Measurements from ENCODE around the gene GALNTL6.

GALNTL6 gene

DNA sequence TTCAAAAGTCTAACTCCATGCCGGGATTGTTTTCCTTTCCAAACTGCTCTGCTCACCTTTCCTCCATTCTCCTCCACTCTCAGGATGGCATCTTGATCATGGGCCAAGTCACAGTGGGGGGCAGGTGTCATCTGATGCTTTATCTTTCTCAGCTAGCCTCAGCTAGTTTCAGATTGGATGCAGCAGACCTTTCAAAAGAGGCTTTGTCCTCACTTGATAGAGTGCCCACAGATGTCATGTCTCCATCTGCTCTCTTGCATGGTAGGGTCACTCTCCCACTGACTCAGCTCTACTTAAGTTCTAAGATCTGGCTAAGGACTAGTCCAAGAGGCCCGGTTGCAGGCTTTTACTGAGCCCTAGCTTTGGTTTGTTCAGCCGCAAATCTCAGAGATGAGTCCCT, 1013.7 kb downstream of the GALNTL6 start:
- H3K4me3 ChIP-seq (replicated peaks; ENCODE audit: low read depth, low read length): no peak overlapping the region
- TF ChIP-seq, protein P1, sequence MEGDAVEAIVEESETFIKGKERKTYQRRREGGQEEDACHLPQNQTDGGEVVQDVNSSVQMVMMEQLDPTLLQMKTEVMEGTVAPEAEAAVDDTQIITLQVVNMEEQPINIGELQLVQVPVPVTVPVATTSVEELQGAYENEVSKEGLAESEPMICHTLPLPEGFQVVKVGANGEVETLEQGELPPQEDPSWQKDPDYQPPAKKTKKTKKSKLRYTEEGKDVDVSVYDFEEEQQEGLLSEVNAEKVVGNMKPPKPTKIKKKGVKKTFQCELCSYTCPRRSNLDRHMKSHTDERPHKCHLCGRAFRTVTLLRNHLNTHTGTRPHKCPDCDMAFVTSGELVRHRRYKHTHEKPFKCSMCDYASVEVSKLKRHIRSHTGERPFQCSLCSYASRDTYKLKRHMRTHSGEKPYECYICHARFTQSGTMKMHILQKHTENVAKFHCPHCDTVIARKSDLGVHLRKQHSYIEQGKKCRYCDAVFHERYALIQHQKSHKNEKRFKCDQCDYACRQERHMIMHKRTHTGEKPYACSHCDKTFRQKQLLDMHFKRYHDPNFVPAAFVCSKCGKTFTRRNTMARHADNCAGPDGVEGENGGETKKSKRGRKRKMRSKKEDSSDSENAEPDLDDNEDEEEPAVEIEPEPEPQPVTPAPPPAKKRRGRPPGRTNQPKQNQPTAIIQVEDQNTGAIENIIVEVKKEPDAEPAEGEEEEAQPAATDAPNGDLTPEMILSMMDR (IDR thresholded peaks at IDR 0.05; ENCODE audit: low read depth, low read length, missing control alignments): no peak
- DNase-seq (ENCODE audit: extremely low read depth, low read depth): no peak

DNA sequence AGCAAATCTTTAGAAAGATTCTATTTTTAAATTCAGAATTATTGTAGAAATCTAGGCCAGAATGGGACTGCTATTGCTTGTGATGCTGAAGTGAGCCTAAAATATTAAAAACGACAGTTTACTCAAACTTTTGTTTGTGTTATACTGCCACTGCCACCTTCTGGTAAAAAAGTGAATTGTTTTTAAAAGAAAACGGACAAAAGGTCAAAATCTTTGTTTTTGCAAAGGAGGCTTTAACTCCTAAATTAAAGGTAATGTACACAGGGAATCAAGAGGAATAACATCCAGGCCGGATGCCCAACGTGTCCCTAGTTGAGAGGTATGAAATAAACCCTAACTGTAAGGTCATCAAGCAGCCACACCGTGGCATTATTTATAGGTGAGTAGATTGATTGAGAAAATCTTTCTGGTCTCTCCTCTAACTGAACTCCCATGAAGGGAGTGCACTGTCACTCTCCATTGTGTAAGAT, 1017.1 kb downstream of the GALNTL6 start:
- TF ChIP-seq, protein P1 (IDR thresholded peaks at IDR 0.05; ENCODE audit: low read depth, low read length, missing control alignments): peak; percentile 10
- no peak overlapping the region for H3K4me3 ChIP-seq (replicated peaks; ENCODE audit: low read depth, low read length)
- no peak for DNase-seq (ENCODE audit: extremely low read depth, low read depth)

DNA sequence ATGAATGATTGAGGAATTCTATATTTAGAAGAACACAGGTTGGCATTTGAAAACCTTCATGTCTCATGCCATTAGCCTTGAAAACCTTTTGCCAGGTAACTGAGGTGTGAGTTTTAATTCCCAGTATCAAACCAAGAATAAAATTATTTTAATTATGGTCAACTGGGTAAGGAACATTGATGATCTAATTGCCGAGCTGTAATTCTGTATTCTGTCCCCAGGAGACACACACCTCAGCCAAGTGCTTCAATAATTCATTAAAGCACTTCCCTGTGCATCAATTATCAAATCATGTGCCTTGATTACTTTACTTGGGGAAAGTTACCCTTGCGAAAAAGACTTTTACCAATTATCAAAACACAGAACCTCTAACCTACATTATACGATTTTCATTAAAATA, 1023.5 kb downstream of the GALNTL6 start:
- DNase-seq (ENCODE audit: extremely low read depth, low read depth): no peak
- no peak overlapping the region for H3K4me3 ChIP-seq (replicated peaks; ENCODE audit: low read depth, low read length)
- TF ChIP-seq, protein P1 (IDR thresholded peaks at IDR 0.05; ENCODE audit: low read depth, low read length, missing control alignments): no peak

DNA sequence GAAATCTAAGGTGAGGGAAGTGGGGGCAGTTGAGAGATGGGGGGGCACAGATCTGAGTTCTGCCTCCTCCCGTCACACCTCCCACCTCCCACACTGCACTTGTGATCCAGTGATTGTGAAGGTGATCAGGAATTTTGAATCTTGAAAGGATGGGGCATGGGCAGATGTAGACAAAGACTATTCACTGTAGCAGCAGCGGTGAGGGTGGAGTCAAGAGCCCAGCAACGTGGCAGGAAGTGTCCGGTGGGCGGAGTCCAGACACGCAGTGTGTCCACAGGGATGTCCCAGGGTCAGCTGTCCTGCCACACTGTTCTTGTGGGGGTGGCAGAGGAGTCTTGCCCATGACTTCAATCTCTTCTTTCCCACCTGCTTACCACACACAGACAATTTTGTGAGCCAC, 1024.9 kb downstream of the GALNTL6 start:
- no peak for DNase-seq (ENCODE audit: extremely low read depth, low read depth)
- TF ChIP-seq, protein P1 (IDR thresholded peaks at IDR 0.05; ENCODE audit: low read depth, low read length, missing control alignments): no peak
- no peak overlapping the region for H3K4me3 ChIP-seq (replicated peaks; ENCODE audit: low read depth, low read length)

DNA sequence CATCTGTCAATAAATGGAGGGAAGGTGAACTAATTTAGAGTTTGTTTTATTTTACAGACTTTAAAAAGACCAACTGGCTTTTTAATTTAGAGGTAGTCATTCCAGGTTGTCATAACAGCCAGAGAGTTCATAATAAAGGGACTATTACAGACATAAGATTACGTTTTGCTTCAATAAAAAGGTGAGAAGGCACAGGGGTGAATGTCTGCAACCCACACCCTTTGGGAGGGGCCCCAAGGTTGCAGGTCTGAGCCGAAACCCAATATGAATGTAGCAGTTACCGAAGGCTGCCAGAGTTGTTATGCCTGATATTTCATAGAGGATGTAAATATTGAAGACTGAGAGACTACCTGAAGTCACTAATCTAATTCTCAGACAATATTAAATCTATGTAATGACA, 1025.7 kb downstream of the GALNTL6 start:
- TF ChIP-seq, protein P1 (IDR thresholded peaks at IDR 0.05; ENCODE audit: low read depth, low read length, missing control alignments): no peak
- DNase-seq (ENCODE audit: extremely low read depth, low read depth): no peak
- no peak overlapping the region for H3K4me3 ChIP-seq (replicated peaks; ENCODE audit: low read depth, low read length)

DNA sequence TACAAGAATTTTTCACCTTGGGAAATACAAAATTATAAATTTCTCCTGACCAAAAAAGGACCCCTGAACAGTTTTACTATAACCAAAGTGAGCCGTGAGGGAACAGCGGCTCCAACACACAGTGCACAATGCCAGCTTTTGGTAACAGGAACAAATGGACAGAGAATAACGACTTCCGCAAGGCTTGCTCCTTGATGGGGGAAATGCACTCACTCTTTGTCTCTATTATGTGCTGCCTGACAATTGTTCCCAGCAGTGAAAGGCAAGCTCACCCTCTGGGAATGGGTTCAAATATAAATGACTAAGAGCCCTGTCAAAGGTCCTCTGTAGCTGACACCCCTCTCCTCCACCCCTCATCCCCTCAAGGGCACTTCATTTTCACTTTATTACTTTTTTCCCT, 1029.6 kb downstream of the GALNTL6 start:
- TF ChIP-seq, protein P1 (IDR thresholded peaks at IDR 0.05; ENCODE audit: low read depth, low read length, missing control alignments): no peak
- H3K4me3 ChIP-seq (replicated peaks; ENCODE audit: low read depth, low read length): no peak overlapping the region
- DNase-seq (ENCODE audit: extremely low read depth, low read depth): no peak

DNA sequence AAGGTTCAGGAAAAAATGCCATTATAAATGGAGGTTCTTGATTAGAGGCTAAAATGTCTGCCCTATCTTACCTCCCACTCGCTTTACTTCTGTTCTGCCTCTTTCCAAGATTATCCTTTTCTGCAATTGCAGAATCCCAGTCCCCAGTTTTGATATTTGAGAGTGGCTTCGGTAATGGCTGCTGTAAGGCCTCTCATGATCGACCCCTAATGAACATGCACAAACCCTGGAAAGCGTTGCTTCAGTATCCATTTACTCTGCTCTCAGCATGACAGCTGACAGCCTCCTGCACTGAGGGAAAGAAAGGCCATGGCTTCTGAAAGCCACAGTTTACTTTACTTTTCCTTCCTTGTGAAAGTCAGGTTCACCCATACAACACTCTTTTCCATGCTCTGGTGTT, 1030.0 kb downstream of the GALNTL6 start:
- no peak overlapping the region for H3K4me3 ChIP-seq (replicated peaks; ENCODE audit: low read depth, low read length)
- no peak for DNase-seq (ENCODE audit: extremely low read depth, low read depth)
- TF ChIP-seq, protein P1 (IDR thresholded peaks at IDR 0.05; ENCODE audit: low read depth, low read length, missing control alignments): no peak
